Left lung (tissue), 10 donors: Measurements from ENCODE around the gene C1orf174. TPM values are rescaled to one million over a fixed set of nuclear protein-coding genes. Genes with fewer than 3 reads are reported as not detected.

Source experiments
- ATAC-seq: fragments of 200-7000 bp; cut with Tn5 transposase; one replicate; pipeline ENCODE4 v1.9.1; 2020; ENCODE audit warnings: moderate library complexity
- DNase-seq, 4 donors: peaks; one replicate each; pipeline ENCODE4 v3.0.0-alpha.2; 2013 to 2020
- H3K27ac ChIP-seq, 2 donors: fragments of 200-600 bp; sonication (generic) in 1 of 2; one replicate each; pipeline versions ENCODE4 v1.5.0 to v1.8.0; 2020 to 2021
- H3K27me3 ChIP-seq, 2 donors: fragments of 200-600 bp; sonication (generic) in 1 of 2; one replicate each; pipeline versions ENCODE4 v1.5.0 to v1.8.0; 2020 to 2021
- H3K36me3 ChIP-seq, 2 donors: fragments of 200-600 bp; sonication (generic) in 1 of 2; one replicate each; pipeline versions ENCODE4 v1.5.0 to v1.8.0; 2020 to 2021
- H3K4me1 ChIP-seq, 2 donors: fragments of 200-600 bp; one replicate each; pipeline ENCODE4 v1.8.0; 2021
- H3K4me3 ChIP-seq, 2 donors: fragments of 200-600 bp; sonication (generic) in 1 of 2; one replicate each; pipeline versions ENCODE4 v1.5.0 to v1.8.0; 2020 to 2021; ENCODE audit warnings: mild to moderate bottlenecking in 1 of 2
- H3K9me3 ChIP-seq, 2 donors: fragments of 200-600 bp; sonication (generic) in 1 of 2; one replicate each; pipeline versions ENCODE4 v1.5.0 to v1.8.0; 2020 to 2021
- CTCF ChIP-seq, 2 donors: fragments of 200-600 bp; sonication (generic) in 1 of 2; IDR thresholded peaks; one replicate each; pipeline versions ENCODE4 v1.5.0 to v1.8.0; 2021; ENCODE audit warnings: antibody characterized with exemption in 2 of 2
- intact Hi-C, 2 donors: fragments of 100-400 bp; cut with DNase I; formaldehyde crosslinking; loops; one replicate each; pipeline versions ENCODE4 v1.11.2 to v1.14.2; 2022
- polyA plus RNA-seq, 6 donors: library from polyadenylated mRNA; unstranded; fragments of 120-200 nt; gene quantifications; one replicate each; pipeline ENCODE4 v1.2.1, GENCODE V29; 2013; ENCODE audit not compliant: insufficient read length in 6 of 6
- total RNA-seq, 2 donors: library from RNA; stranded (reverse); fragmentation: NEBNext Ultra II Directional; extraction: Animal tissue kit (Norgen Biotek cat#: 25700); gene quantifications; one replicate each; pipeline ENCODE4 v1.2.1, GENCODE V29; 2021
- donor health status: DM: no; HTN: yes; CAD: no.
- donor health status: DM: no; HTN: no; CAD: no.

The C1orf174 gene
- total and polyA plus RNA-seq, 8 donors = 19.3 to 29.5 (median 24.7) TPM

GRCh38 chr1:3884966-3885365 lies 15.1 kb downstream of the C1orf174 start:
- ATAC-seq = no peak
- Histone ChIP-seq H3K4me3 (no peak overlapping the region), H3K27me3 (no peaks in the 10 kb centered on the region), H3K9me3 (no peaks in the 10 kb centered on the region), H3K36me3 (peaks cover 0 to 83% of the 10 kb centered on the region in 2 donors), H3K27ac (no peak overlapping the region), H3K4me1 (peaks cover 0 to under 1% of the 10 kb centered on the region in 2 donors)
- intact Hi-C loops = no loop called here
- TF ChIP-seq CTCF (IDR thresholded peaks at IDR 0.05) = no peak
- DNase-seq = peak in 1 of 4 donors; percentile 43

- DNase-seq (peak in 1 of 4 donors; percentile 31), ATAC-seq (no peak)
- Histone ChIP-seq H3K4me1 (no peaks in the 10 kb centered on the region), H3K4me3 (no peak overlapping the region), H3K36me3 (peaks cover 0 to 83% of the 10 kb centered on the region in 2 donors), H3K27me3 (no peaks in the 10 kb centered on the region), H3K27ac (no peak overlapping the region), H3K9me3 (peaks cover 0 to 14% of the 10 kb centered on the region in 2 donors)
- no peak for TF ChIP-seq CTCF (IDR thresholded peaks at IDR 0.05)
- intact Hi-C loops = no loop called here
These were observed 16.7 kb downstream of the C1orf174 start for GRCh38 chr1:3883194-3883925.

- Histone ChIP-seq H3K4me3 (no peak overlapping the region), H3K4me1 (no peaks in the 10 kb centered on the region), H3K9me3 (peaks cover 0 to 16% of the 10 kb centered on the region in 2 donors), H3K27me3 (no peaks in the 10 kb centered on the region), H3K27ac (no peak overlapping the region), H3K36me3 (peaks cover 0 to 79% of the 10 kb centered on the region in 2 donors)
- intact Hi-C loops = no loop called here
- no peak for TF ChIP-seq CTCF (IDR thresholded peaks at IDR 0.05)
- ATAC-seq = no peak
- DNase-seq = peak in 1 of 4 donors; percentile 42
These were observed 18.9 kb downstream of the C1orf174 start for GRCh38 chr1:3881193-3881480.

- Histone ChIP-seq H3K9me3 (peaks cover 0 to 16% of the 10 kb centered on the region in 2 donors), H3K36me3 (peaks cover 0 to 76% of the 10 kb centered on the region in 2 donors), H3K27me3 (no peaks in the 10 kb centered on the region), H3K4me3 (no peak overlapping the region), H3K27ac (no peak overlapping the region), H3K4me1 (no peaks in the 10 kb centered on the region)
- intact Hi-C loops = no loop called here
- no peak for ATAC-seq
- peak in 1 of 4 donors; percentile 31 for DNase-seq
- no peak for TF ChIP-seq CTCF (IDR thresholded peaks at IDR 0.05)
These were observed 19.5 kb downstream of the C1orf174 start for GRCh38 chr1:3880429-3881192.

- Histone ChIP-seq H3K4me3 (no peak overlapping the region), H3K27me3 (no peaks in the 10 kb centered on the region), H3K4me1 (no peaks in the 10 kb centered on the region), H3K9me3 (peaks cover 0 to 16% of the 10 kb centered on the region in 2 donors), H3K36me3 (peaks cover 0 to 76% of the 10 kb centered on the region in 2 donors), H3K27ac (no peak overlapping the region)
- no peak for TF ChIP-seq CTCF (IDR thresholded peaks at IDR 0.05)
- intact Hi-C loops = no loop called here
- ATAC-seq = no peak
- peak in 1 of 4 donors; percentile 17 for DNase-seq
These were observed 20.2 kb downstream of the C1orf174 start for GRCh38 chr1:3879787-3880428.
